ENCODE data around the gene THSD4. TPM values are rescaled to one million over a fixed set of nuclear protein-coding genes. Genes with fewer than 3 reads are reported as not detected.

The THSD4 gene
- total RNA-seq, 2 donors from 2014 or later: 39.8 to 68.3 TPM

- DNase-seq: no peak
- intact Hi-C loops (cut with DNase I): no loop called here
- no peak for ATAC-seq
Observed at GRCh38 chr15:71319935-71320334, 204.7 kb downstream of the THSD4 start.

GRCh38 chr15:71323082-71323481, 207.8 kb downstream of the THSD4 start:
- ATAC-seq (no peak), DNase-seq (no peak)
- intact Hi-C loops (cut with DNase I): no loop called here

- ATAC-seq (no peak), DNase-seq (no peak)
- intact Hi-C loops (cut with DNase I): no loop called here
Observed at GRCh38 chr15:71323584-71323983, 208.3 kb downstream of the THSD4 start.

GRCh38 chr15:71325481-71325880, 210.2 kb downstream of the THSD4 start:
- no peak for DNase-seq
- no peak for ATAC-seq
- intact Hi-C loops (cut with DNase I): no loop called here

GRCh38 chr15:71328453-71328852, 213.2 kb downstream of the THSD4 start:
- no peak for DNase-seq
- ATAC-seq: no peak
- intact Hi-C loops (cut with DNase I): no loop called here

GRCh38 chr15:71329041-71329440, 213.8 kb downstream of the THSD4 start:
- peak; percentile 51 for DNase-seq
- intact Hi-C loops (cut with DNase I): no loop called here
- ATAC-seq: peak; percentile 38 to 73

GRCh38 chr15:71329497-71330260, 214.4 kb downstream of the THSD4 start:
- ATAC-seq (peak; percentile 53 to 83), DNase-seq (peak; percentile 30)
- intact Hi-C loops (cut with DNase I): no loop called here

- no peak for ATAC-seq
- intact Hi-C loops (cut with DNase I): no loop called here
- no peak for DNase-seq
Observed at GRCh38 chr15:71330638-71331162, 215.4 kb downstream of the THSD4 start.

GRCh38 chr15:71331173-71331572, 215.9 kb downstream of the THSD4 start:
- DNase-seq (no peak), ATAC-seq (no peak)
- intact Hi-C loops (cut with DNase I): no loop called here

- DNase-seq: no peak
- intact Hi-C loops (cut with DNase I): no loop called here
- peak in 1 of 2 donors; percentile 47 for ATAC-seq
Observed at GRCh38 chr15:71332431-71333004, 217.2 kb downstream of the THSD4 start.

- intact Hi-C loops (cut with DNase I): no loop called here
- no peak for ATAC-seq
- no peak for DNase-seq
Observed at GRCh38 chr15:71333136-71333700, 217.9 kb downstream of the THSD4 start.

GRCh38 chr15:71333839-71334238, 218.6 kb downstream of the THSD4 start:
- ATAC-seq (no peak), DNase-seq (no peak)
- intact Hi-C loops (cut with DNase I): no loop called here

- no peak for ATAC-seq
- intact Hi-C loops (cut with DNase I): no loop called here
Observed at GRCh38 chr15:71334434-71334833, 219.2 kb downstream of the THSD4 start.

GRCh38 chr15:71334873-71335272, 219.6 kb downstream of the THSD4 start:
- ATAC-seq (no peak), DNase-seq (no peak)
- intact Hi-C loops (cut with DNase I): loop anchor here in 1 of 2 donors (5.0 kb wide), 1 partner anchor 218 kb away; the partner anchor contains the start of gene THSD4

More at GRCh38 chr15:71334434-71334833, 219.2 kb downstream of the THSD4 start:
- DNase-seq: no peak

GRCh38 chr15:71335591-71335990, 220.3 kb downstream of the THSD4 start:
- ATAC-seq (no peak), DNase-seq (no peak)
- intact Hi-C loops (cut with DNase I): loop anchor here in 1 of 2 donors (5.0 kb wide), 1 partner anchor 218 kb away; the partner anchor contains the start of gene THSD4

GRCh38 chr15:71336671-71337070, 221.4 kb downstream of the THSD4 start:
- DNase-seq (no peak), ATAC-seq (no peak)
- intact Hi-C loops (cut with DNase I): loop anchor here in 1 of 2 donors (5.0 kb wide), 1 partner anchor 219 kb away; the partner anchor contains the start of gene THSD4

- intact Hi-C loops (cut with DNase I): loop anchor here in 1 of 2 donors (5.0 kb wide), 1 partner anchor 220 kb away; the partner anchor contains the start of gene THSD4
- ATAC-seq: no peak
- no peak for DNase-seq
Observed at GRCh38 chr15:71337197-71337845, 222.1 kb downstream of the THSD4 start.

GRCh38 chr15:71338265-71338664, 223.0 kb downstream of the THSD4 start:
- ATAC-seq: peak; percentile 76 to 79
- intact Hi-C loops (cut with DNase I): loop anchor here in 1 of 2 donors (5.0 kb wide), 1 partner anchor 221 kb away; the partner anchor contains the start of gene THSD4

GRCh38 chr15:71338827-71339542, 223.7 kb downstream of the THSD4 start:
- DNase-seq: no peak
- peak in 1 of 2 donors; percentile 36 for ATAC-seq
- intact Hi-C loops (cut with DNase I): loop anchor here in 1 of 2 donors (5.0 kb wide), 1 partner anchor 222 kb away; the partner anchor contains the start of gene THSD4

More at GRCh38 chr15:71338265-71338664, 223.0 kb downstream of the THSD4 start:
- DNase-seq: no peak

Measured in left cardiac atrium (tissue), 4 donors.